Activated naive CD8-positive, alpha-beta T cell treated with anti-CD3 and anti-CD28 coated beads, Interleukin-2, amount 50 U/mL, for 16 hours (primary cell): ENCODE results near the gene ALDOA.
A peak's percentile ranks its signal among the peaks of the same experiment; 100 is the strongest.
"Not testable (repeated sequence)": the region's sequence is repeated elsewhere in the genome, so short reads cannot be mapped to it uniquely, and the experiment has no call there.

ENCODE experiments used
- DNase-seq: peaks from one replicate; pipeline ENCODE4 v3.0.0-alpha.2; 2020; ENCODE audit warnings: low read depth, low spot score

The ALDOA gene

DNA sequence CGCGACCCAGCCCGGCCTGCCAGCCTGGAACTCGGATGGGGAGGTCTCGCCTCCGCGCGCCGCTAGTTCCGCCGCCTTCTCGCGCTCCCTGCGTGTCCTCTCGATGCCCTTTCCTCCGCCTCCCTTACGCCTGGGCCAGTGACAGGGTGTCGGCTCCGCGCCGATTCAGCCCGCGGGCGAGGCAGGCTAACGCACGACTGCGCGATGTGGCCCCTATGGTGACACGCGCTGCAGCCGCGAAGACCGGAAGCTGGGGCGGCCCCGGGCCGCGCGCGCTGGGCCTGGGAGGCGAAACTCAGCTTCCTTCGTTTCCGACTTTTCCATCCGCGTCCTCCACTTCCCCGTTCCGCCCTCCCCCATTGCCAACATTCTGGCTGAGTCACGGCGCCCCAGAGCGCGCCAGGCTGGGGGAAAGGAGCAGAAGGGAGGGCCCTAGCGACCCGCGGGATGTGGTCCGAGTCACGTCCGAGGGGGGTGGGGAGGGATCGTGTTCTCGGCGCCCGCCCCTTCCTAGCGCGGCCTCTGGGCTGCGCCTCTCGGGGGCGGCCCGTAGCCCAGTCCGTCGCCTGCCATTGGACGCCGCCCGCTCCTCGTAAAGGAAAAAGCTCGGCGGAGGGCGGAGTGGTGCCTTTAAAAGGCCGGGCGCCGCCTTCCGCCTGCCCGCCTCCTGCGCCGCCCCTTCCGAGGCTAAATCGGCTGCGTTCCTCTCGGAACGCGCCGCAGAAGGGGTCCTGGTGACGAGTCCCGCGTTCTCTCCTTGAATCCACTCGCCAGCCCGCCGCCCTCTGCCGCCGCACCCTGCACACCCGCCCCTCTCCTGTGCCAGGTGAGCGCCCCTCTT is at the start of gene ALDOA:
TSS of gene ALDOA (plus strand) at position 659 of the 841 bp plus-strand sequence. CDS start 1,138 bp downstream, outside the sequence.
- DNase-seq = peak; percentile 90

- DNase-seq = no peak
These were observed 48.8 kb upstream of the ALDOA start for GRCh38 chr16:30016555-30017276.

- DNase-seq = no peak
These were observed 48.3 kb upstream of the ALDOA start for GRCh38 chr16:30017277-30017656.

- DNase-seq = not testable (repeated sequence)
These were observed 47.6 kb upstream of the ALDOA start for GRCh38 chr16:30017937-30018336.

GRCh38 chr16:30018731-30019158 is 46.8 kb upstream of the ALDOA start:
- no peak for DNase-seq

GRCh38 chr16:30022887-30023286 is 42.7 kb upstream of the ALDOA start, which contains the start of gene C16orf92:
Gene C16orf92 (plus strand): TSS chr16:30023198. CDS start chr16:30023341, 143 bp downstream.
- DNase-seq = no peak

DNA sequence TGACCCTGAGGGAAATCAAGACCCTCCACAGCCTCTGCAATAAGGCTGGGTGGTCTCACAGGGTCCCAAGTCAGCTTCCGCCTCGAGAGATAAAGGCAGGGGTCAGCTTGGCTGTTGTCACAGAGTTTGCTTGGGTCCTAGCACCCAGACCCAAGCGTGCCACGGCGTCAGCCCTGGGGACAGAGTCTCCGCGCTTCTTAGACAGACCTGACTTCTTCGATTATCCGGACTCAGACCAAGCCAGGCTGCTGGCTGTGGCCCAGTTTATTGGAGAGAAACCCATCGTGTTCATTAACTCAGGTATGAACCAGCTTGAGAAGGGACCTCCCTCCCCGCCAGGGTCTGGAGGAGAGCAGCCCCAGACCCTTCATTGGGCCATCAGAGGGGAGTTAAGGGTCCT is 42.0 kb upstream of the ALDOA start:
- DNase-seq = no peak

- no peak for DNase-seq
These were observed 41.1 kb upstream of the ALDOA start for GRCh38 chr16:30024451-30024850.

- DNase-seq = no peak
These were observed 40.4 kb upstream of the ALDOA start for GRCh38 chr16:30025156-30025555.

GRCh38 chr16:30025574-30025973 is 40.0 kb upstream of the ALDOA start:
- no peak for DNase-seq

DNA sequence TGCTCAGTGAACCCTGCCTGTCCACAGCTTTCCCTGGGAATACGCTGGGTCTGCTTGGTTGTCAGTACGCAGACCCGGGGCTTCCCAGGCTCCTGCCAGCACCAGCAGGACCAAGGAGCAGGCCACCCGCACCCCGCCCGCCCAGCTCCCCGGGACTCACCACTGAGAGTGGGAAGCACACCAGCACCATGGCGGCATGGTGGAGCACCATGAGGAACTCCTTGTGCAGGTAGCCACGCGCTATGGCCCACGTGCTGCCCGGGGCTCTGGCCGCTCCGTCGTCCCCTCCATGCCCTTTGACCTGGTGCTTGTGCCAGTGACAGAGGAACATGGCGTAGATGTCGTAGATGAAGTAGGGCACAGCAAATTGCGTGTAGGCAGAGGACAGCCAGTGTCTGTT is 39.1 kb upstream of the ALDOA start:
- DNase-seq = no peak

- DNase-seq = no peak
These were observed 37.7 kb upstream of the ALDOA start for GRCh38 chr16:30027588-30028437.

DNA sequence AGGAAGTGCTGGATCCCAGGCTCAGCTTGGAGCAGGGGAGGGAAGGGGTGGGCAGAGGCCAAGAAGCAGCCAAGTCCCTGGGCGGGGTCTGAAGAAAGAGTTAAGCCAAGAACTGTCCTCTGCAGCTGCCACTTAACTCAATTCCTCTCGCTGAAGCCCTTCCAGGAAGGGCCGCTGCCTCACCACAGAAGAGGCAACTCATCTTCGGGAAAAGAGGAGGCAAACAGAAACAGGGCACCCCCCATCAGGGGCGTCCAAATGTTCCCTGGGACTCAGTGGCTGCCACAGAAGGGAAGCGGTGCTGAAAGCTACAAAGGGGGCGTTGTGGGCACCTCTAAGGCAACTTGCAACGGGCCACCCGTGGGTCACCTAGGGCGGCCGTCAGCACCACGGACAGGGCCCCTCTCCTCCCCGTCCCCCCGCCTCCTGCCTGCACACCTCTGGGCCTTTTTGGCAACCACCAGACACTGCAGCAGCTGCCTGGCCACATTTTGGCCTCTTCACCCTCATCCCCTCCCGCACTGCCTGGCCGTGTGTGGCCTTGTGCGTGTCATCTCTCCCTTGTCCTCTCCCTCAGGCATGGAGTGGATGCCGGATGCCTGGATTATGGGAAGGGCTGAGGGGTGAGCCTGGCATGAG is 37.0 kb upstream of the ALDOA start:
- no peak for DNase-seq

DNA sequence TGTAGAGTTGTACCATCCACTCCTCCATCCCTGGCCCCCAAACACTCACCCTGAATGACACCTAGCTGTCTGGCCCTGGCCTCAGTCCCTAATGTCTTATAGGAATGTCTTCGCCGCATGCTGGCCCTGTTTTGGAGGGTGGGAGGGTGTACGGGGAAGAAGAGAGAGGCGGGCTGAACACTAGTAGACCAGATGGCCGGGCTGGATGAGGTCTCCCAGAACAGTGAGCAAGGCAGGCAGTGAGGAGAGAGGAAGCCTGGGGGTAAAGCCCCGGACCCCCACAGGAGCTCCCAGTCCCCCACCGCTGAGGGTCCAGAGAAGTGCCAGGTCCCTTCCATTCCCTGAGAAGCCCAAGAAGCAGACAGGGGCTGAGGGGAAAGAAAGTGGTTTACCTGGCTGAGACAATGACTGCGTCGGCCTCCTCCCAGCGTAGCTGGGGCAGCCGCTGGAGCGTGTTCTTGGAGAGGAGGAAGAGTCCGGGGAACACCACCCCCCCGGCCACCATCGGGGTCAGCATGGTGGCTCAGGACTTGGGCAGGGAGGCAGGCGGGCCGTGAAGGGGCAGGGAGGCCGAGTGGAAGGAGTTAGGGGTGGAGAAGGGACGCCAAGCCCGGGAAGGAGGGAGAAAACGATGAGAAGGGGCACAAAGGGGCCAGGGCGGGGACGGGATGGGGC is 35.4 kb upstream of the ALDOA start:
- DNase-seq = no peak

DNA sequence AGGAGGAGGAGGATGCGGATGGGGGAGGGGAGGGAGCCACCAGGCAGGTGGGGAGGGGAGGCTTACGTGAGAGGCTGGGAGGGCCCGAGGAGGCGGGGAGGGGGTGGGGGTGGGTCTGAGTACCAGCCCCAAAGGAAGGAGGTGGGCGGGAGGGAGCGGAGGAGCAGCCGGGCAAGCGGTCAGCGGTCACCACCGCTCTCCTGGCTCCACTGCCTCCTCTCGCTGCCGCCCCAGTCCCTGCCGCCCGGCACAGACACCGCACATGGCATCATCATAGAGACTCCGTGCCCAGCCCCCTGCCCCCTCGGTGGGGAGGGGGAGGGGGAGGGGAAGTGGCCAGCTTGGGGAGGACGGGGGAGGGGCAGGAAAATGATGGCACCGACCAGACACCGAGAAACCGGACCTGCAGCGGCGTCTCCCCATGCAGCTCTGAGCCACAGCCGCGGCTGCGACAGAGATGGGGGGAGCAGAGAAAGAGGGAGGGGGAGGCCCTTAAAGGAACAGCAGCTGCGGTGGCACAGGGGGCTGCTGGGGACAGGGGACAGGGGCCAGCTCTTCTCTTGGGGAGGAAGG is 34.6 kb upstream of the ALDOA start, which contains the start of gene TLCD3B:
TSS of gene TLCD3B (minus strand) at position 431 of the 573 bp plus-strand sequence. CDS start 744 bp downstream, outside the sequence.
- no peak for DNase-seq

- DNase-seq = no peak
These were observed 34.1 kb upstream of the ALDOA start for GRCh38 chr16:30031477-30031918.

DNA sequence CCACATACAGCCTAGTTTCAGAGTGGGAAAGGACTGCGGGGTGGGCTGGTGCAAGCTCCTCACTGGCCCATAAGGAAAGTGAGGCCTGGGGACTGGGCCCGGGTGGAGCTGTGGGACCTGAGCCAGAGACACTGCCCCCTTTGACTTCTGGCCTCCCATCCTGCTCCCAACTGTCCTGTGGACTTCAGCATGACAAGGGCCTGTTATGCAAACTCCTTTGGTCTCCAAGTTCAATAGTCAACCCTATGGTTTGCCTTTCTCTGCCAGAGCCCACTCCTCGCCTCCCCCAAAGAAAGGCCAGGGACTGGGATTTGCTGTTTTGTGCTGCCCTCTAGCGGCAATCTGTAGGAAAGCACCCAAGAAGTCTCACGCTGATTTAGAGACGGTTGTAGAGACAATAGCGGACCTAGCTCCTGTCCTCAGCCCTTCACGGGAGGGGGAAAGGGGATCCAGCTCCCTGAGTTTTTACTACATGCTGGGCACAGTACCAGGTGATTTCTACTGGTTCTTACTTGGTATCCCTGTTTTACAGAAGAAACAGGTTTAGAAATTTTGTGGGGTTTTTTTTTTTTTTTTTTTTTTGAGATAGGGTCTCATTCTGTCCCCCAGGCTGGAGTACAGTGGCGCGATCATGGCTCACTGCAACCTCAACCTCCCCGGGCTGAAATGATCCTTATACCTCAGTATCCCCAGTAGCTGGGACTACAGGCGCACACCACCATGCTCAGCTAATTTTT is 33.3 kb upstream of the ALDOA start:
- peak; percentile 39 for DNase-seq

DNA sequence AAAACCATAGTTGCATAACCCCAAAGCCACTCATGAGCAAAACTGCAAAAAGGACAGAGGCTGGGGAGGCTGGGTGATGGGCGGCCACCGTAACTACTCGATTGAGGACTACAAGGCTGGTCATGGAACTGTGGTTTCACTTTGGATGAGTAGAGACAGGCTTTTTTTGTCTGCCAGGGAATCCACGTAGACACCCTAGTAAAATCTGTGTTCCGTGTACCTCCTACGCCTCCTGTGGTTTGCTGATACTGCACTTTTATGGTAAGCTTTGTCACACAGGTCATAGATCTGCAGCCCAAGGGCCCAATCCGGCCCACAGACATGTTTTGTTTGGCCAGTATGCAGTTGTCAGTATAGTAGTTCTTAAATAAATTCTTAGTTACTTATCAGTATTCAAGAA is 32.3 kb upstream of the ALDOA start:
- no peak for DNase-seq

- DNase-seq = no peak
These were observed 25.3 kb upstream of the ALDOA start for GRCh38 chr16:30040221-30040620.
